Upper lobe of left lung (tissue), 4 donors: ENCODE results near the gene CXCL5.
"Not testable (repeated sequence)": the region's sequence is repeated elsewhere in the genome, so short reads cannot be mapped to it uniquely, and the experiment has no call there.

Source experiments
- EP300 ChIP-seq, 4 donors: sonication (generic); formaldehyde crosslinking; IDR thresholded peaks; one replicate each; pipeline ENCODE4 v1.5.1; 2017; ENCODE audit warnings: antibody characterized with exemption in 4 of 4, control low read depth in 2 of 4
- POLR2A ChIP-seq, 4 donors: fragments of 450-650 bp; IDR thresholded peaks; one replicate each; pipeline ENCODE4 v1.5.1; 2016 to 2017; ENCODE audit warnings: antibody characterized with exemption in 4 of 4, mild to moderate bottlenecking in 2 of 4
- POLR2AphosphoS5 ChIP-seq, 2 donors: sonication (generic); formaldehyde crosslinking; IDR thresholded peaks; one replicate each; pipeline ENCODE4 v1.5.1; 2017; ENCODE audit warnings: antibody characterized with exemption in 2 of 2
- TF ChIP-seq, protein P1 (sequence below), 6 experiments: fragments of 450-650 bp in 4 of 6; fragments of 200-600 bp in 2 of 6; sonication (generic) in 2 of 6; IDR thresholded peaks; one replicate each; pipeline ENCODE4 v1.5.1; 2016 to 2019; ENCODE audit warnings: antibody characterized with exemption in 6 of 6

GRCh38 chr4:73959041-73959440 is 39.4 kb downstream of the CXCL5 start:
- TF ChIP-seq, protein P1, sequence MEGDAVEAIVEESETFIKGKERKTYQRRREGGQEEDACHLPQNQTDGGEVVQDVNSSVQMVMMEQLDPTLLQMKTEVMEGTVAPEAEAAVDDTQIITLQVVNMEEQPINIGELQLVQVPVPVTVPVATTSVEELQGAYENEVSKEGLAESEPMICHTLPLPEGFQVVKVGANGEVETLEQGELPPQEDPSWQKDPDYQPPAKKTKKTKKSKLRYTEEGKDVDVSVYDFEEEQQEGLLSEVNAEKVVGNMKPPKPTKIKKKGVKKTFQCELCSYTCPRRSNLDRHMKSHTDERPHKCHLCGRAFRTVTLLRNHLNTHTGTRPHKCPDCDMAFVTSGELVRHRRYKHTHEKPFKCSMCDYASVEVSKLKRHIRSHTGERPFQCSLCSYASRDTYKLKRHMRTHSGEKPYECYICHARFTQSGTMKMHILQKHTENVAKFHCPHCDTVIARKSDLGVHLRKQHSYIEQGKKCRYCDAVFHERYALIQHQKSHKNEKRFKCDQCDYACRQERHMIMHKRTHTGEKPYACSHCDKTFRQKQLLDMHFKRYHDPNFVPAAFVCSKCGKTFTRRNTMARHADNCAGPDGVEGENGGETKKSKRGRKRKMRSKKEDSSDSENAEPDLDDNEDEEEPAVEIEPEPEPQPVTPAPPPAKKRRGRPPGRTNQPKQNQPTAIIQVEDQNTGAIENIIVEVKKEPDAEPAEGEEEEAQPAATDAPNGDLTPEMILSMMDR (IDR thresholded peaks at IDR 0.05), result not testable (repeated sequence)
- not testable (repeated sequence) for TF ChIP-seq POLR2A, POLR2AphosphoS5, EP300 (IDR thresholded peaks at IDR 0.05)
